Measurements from ENCODE around the gene KCNJ12.

The KCNJ12 gene

DNA sequence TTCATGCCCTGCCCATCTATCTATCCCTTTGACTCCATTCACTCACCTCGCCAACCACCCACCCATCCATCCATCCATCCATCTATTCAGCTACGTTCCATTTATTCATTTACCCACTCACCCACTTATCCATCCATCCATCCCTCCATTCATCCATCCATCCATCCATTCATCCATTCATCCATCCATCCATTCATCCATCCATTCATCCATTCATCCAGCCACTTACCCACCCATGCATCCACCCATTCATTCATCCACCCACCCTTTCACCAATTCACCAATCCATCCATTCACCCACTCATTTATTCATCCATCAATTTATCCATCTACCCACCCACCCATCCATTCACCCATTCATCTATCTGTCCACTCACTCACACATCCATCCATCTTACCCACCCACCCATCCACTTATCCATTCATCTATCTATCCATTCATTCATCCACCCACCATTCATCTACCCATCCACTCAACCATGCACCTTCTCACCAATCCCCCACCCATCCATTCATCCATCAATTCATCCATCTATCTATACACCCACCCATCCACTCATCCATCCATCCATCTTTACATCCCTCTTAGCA is 19.5 kb upstream of the KCNJ12 start:
- no peaks in the 10 kb centered on the region for H3K79me2 ChIP-seq (ENCODE audit: insufficient read depth, low read length)

DNA sequence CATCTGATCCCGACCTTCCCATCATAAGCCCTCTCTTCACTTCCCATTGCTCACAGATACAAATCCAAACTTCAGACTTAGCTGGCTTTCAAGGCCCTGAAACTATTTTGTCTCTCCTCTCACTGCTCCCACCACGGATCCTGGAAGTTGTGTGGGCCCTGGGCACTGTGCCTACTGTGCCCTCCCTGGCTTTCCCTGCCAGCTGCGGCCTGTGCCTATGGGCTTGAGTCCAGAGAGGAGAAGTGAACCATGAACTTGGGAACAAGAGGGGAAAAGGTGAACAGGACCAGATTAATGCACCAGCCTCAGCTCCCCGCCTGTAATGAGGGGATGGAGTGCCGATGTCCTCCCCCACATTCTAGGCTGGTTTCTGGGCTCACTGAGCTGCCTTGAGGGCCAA is 18.9 kb upstream of the KCNJ12 start:
- DNase-seq (no peak), ATAC-seq (ENCODE audit: insufficient read depth, low read depth) (no peak)
- H3K79me2 ChIP-seq (ENCODE audit: insufficient read depth, low read length): no peaks in the 10 kb centered on the region
- no peaks in the 10 kb centered on the region for H4K20me1 ChIP-seq (ENCODE audit: insufficient read depth, low read length)
- no peaks in the 10 kb centered on the region for H3K27me3 ChIP-seq (ENCODE audit: insufficient read depth, low read length, poor library complexity)
- H3K9me3 ChIP-seq (ENCODE audit: insufficient read depth, low read length, severe bottlenecking): no peaks in the 10 kb centered on the region
- no peak overlapping the region for H2AFZ ChIP-seq (ENCODE audit: low read depth, low read length)
- no peaks in the 10 kb centered on the region for H3K4me1 ChIP-seq (ENCODE audit: insufficient read depth, low read length)
- H3K9ac ChIP-seq (ENCODE audit: low read depth, low read length): no peak overlapping the region
- no peak overlapping the region for H3K4me2 ChIP-seq (ENCODE audit: insufficient read depth, low read length)
- H3K36me3 ChIP-seq (ENCODE audit: insufficient read depth, low read length): no peaks in the 10 kb centered on the region
- TF ChIP-seq, protein P1, sequence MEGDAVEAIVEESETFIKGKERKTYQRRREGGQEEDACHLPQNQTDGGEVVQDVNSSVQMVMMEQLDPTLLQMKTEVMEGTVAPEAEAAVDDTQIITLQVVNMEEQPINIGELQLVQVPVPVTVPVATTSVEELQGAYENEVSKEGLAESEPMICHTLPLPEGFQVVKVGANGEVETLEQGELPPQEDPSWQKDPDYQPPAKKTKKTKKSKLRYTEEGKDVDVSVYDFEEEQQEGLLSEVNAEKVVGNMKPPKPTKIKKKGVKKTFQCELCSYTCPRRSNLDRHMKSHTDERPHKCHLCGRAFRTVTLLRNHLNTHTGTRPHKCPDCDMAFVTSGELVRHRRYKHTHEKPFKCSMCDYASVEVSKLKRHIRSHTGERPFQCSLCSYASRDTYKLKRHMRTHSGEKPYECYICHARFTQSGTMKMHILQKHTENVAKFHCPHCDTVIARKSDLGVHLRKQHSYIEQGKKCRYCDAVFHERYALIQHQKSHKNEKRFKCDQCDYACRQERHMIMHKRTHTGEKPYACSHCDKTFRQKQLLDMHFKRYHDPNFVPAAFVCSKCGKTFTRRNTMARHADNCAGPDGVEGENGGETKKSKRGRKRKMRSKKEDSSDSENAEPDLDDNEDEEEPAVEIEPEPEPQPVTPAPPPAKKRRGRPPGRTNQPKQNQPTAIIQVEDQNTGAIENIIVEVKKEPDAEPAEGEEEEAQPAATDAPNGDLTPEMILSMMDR (IDR thresholded peaks at IDR 0.05; ENCODE audit: borderline replicate concordance, extremely low read depth, low read length, poor library complexity, severe bottlenecking): no peak
- TF ChIP-seq EZH2 (IDR thresholded peaks at IDR 0.05; ENCODE audit: borderline replicate concordance, low read depth, low read length, severe bottlenecking): no peak
- no peak overlapping the region for H3K4me3 ChIP-seq (ENCODE audit: low read depth in 1 of 2, low read length in 2 of 2)
- no peak overlapping the region for H3K27ac ChIP-seq (ENCODE audit: low read length)

More for the DNA sequence above, 19.5 kb upstream of the KCNJ12 start:
- Histone ChIP-seq H3K9ac (ENCODE audit: low read depth, low read length) (no peak overlapping the region), H4K20me1 (ENCODE audit: insufficient read depth, low read length) (no peaks in the 10 kb centered on the region), H3K36me3 (ENCODE audit: insufficient read depth, low read length) (no peaks in the 10 kb centered on the region), H3K27me3 (ENCODE audit: insufficient read depth, low read length, poor library complexity) (no peaks in the 10 kb centered on the region), H3K4me1 (ENCODE audit: insufficient read depth, low read length) (no peaks in the 10 kb centered on the region), H3K4me2 (ENCODE audit: insufficient read depth, low read length) (no peak overlapping the region), H2AFZ (ENCODE audit: low read depth, low read length) (no peak overlapping the region), H3K27ac (ENCODE audit: low read length) (no peak overlapping the region), H3K9me3 (ENCODE audit: insufficient read depth, low read length, severe bottlenecking) (no peaks in the 10 kb centered on the region), H3K4me3 (ENCODE audit: low read depth in 1 of 2, low read length in 2 of 2) (no peak overlapping the region)
- DNase-seq (no peak), ATAC-seq (ENCODE audit: insufficient read depth, low read depth) (no peak)
- no peak for TF ChIP-seq EZH2 (IDR thresholded peaks at IDR 0.05; ENCODE audit: borderline replicate concordance, low read depth, low read length, severe bottlenecking)
- TF ChIP-seq, protein P1 (IDR thresholded peaks at IDR 0.05; ENCODE audit: borderline replicate concordance, extremely low read depth, low read length, poor library complexity, severe bottlenecking): no peak

DNA sequence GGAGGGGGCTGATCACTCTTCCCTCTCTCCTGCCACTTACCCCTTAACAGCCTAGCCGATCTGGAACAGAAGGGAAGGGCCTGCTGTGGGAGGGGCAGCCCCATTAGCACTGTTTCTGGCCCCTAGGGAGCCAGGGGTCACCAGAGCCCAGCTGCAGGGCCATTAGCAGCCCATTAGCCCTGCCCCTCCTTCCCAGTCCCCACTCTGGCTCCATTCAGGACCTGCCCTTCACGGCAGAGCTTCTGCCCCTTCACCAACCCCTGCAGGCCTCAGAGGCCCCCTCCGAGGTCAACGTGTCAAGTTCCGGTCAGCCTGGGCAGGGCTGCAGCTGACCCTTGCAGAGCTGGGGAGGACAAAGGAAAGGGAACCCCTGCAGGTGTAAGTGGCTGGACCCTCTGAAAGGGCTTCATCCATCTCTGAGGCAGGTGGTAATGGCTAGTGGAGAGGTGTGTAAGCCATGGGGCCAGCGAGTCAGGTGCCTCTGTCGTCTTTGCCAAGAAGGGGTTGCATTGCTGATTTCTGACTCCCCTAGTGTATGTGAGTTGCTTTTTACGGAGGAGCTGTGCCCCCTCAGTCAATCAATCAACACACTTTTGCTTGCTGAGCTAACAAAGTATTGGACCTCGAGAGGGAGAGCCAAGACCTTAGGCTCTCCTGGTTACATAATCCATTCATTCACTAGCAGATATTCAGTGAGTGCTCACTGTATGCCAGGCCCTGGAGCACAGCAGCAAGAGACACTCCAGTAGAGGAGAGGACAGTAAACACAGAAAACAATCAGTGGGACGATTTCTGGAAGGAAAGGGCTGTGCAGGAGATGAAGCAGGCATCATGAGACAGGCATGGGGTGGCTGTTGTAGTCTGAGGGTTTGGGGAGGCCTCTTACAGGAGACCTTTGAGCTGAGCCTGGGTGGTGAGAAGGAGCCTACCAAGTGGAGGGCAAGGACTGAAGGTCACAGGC is 18.2 kb upstream of the KCNJ12 start:
- H3K36me3 ChIP-seq (ENCODE audit: insufficient read depth, low read length): no peaks in the 10 kb centered on the region
- H3K4me2 ChIP-seq (ENCODE audit: insufficient read depth, low read length): no peak overlapping the region
- no peak overlapping the region for H3K9ac ChIP-seq (ENCODE audit: low read depth, low read length)
- TF ChIP-seq, protein P1 (IDR thresholded peaks at IDR 0.05; ENCODE audit: borderline replicate concordance, extremely low read depth, low read length, poor library complexity, severe bottlenecking): no peak
- TF ChIP-seq EZH2 (IDR thresholded peaks at IDR 0.05; ENCODE audit: borderline replicate concordance, low read depth, low read length, severe bottlenecking): no peak
- H3K79me2 ChIP-seq (ENCODE audit: insufficient read depth, low read length): no peaks in the 10 kb centered on the region
- H3K27me3 ChIP-seq (ENCODE audit: insufficient read depth, low read length, poor library complexity): no peaks in the 10 kb centered on the region
- H3K4me1 ChIP-seq (ENCODE audit: insufficient read depth, low read length): no peaks in the 10 kb centered on the region
- H4K20me1 ChIP-seq (ENCODE audit: insufficient read depth, low read length): no peaks in the 10 kb centered on the region
- DNase-seq: no peak
- H3K27ac ChIP-seq (ENCODE audit: low read length): no peak overlapping the region
- H3K9me3 ChIP-seq (ENCODE audit: insufficient read depth, low read length, severe bottlenecking): no peaks in the 10 kb centered on the region
- H2AFZ ChIP-seq (ENCODE audit: low read depth, low read length): no peak overlapping the region
- H3K4me3 ChIP-seq (ENCODE audit: low read depth in 1 of 2, low read length in 2 of 2): no peak overlapping the region
- no peak for ATAC-seq (ENCODE audit: insufficient read depth, low read depth)
